ENCODE data around the gene RNF150.
"Not testable (repeated sequence)": the region's sequence is repeated elsewhere in the genome, so short reads cannot be mapped to it uniquely, and the experiment has no call there.

GRCh38 chr4:141165001-141165400 is 31.7 kb upstream of the RNF150 start:
- TF ChIP-seq YY1 (IDR thresholded peaks at IDR 0.05; ENCODE audit: insufficient read depth, insufficient read length); ZNF274 (IDR thresholded peaks at IDR 0.05; ENCODE audit: low read depth, low read length): not testable (repeated sequence)

Data from NT2/D1 (cell line).